Stimulated activated CD4-positive, alpha-beta T cell treated with anti-CD3 and anti-CD28 coated beads, Interleukin-1b, Interleukin-23, amount 100 ng/mL, for 24 hours (primary cell): ENCODE results near the gene KLF13.

Source experiments
- DNase-seq, 4 experiments: peaks; one replicate each; pipeline ENCODE4 v3.0.0-alpha.2; 2020; ENCODE audit warnings: low read depth in 4 of 4, low spot score in 1 of 4

KLF13 gene

DNA sequence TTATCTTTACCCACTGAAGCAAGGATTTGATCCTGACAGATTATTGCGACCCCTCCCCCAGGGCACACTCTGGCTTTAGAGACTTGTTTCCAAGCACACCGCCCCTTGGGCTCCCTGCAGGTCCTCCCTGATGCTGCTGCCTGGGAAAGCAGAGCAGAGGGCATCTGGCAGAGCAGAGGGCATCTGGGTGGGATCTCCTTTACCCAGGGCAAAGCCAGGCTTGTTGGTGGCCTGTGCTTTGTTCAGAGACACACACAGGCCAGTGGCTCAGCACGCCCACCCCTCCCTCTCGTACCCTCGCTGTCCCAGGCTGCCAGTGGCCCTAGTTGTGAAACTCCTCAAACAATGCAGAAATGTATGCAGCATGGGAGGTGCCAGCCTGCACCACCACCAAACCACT, 4.8 kb downstream of the KLF13 start:
- DNase-seq = no peak

- no peak for DNase-seq
These were observed 5.5 kb downstream of the KLF13 start for GRCh38 chr15:31332020-31332680.

GRCh38 chr15:31332681-31333071, 6.0 kb downstream of the KLF13 start:
- no peak for DNase-seq

- no peak for DNase-seq
These were observed 6.5 kb downstream of the KLF13 start for GRCh38 chr15:31333119-31333518.

DNA sequence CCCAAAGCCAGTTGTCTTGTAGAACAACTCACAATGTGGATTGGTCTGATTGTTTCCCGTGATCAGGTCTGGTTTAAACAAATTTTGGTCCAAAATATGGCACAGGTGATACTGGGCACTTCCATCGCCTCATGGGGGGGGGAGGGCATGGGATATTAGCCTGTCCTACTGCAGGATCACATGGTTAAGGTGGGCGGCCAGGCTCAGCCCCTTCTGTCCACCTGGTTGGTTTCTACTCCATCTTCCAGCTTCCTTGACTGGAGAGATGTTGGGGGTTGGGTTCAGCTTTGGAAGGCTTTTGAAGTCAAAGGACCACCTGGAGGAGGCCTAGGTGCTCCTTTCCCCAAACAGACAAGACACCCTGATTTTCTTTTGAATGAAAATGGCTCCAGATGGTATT, 7.2 kb downstream of the KLF13 start:
- DNase-seq = no peak

GRCh38 chr15:31335989-31336592, 9.5 kb downstream of the KLF13 start:
- no peak for DNase-seq

GRCh38 chr15:31336593-31337295, 10.1 kb downstream of the KLF13 start:
- no peak for DNase-seq

GRCh38 chr15:31337352-31338031, 10.9 kb downstream of the KLF13 start:
- DNase-seq = no peak

DNA sequence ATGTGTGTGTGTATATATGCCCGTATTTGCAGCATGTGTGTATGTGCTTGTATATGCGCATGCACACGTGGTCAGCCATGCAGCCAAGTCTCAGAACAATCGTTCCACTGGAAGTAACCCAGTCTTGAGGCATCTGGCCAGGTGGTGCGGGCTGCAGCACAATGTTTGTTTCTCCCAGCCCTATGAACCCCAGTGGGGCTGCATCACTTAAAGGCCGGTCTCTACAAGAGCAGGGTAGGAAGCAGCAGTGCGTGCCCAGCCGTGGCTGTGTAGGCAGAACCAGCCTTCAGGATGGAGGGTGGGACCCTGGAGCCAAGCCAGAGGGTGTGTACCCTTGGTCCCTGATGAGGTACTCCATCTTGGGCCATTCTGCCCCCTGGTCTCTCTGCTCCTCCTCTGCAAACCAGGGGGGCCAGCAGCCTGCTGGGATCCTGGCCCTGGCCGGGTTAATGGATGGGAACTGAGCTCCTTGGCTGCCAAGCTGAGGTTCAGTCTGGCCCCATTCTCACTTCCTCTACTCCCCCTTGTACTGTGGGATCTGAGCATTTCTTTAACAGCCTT, 11.8 kb downstream of the KLF13 start:
- DNase-seq = no peak

- no peak for DNase-seq
These were observed 12.4 kb downstream of the KLF13 start for GRCh38 chr15:31338879-31339557.

GRCh38 chr15:31339558-31339895, 12.9 kb downstream of the KLF13 start:
- no peak for DNase-seq

- no peak for DNase-seq
These were observed 13.4 kb downstream of the KLF13 start for GRCh38 chr15:31340047-31340446.

DNA sequence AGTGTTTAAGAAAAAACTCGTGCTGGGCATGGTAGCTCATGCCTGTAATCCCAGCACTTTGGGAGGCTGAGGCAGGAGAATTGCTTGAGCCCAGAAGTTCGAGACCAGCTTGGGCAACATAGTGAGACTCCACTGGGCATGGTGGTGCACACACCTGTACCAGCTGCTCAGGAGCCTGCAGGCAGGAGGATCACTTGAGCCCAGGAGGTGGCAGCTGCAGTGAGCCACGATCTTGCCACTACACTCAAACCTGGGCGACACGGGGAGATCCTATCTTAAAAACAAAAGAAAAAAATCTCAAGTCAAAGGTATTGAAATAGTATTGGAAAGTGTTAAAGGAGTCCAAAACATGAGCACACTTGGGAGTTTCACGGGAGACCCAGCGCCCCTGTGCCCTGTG, 14.0 kb downstream of the KLF13 start:
- no peak for DNase-seq

- DNase-seq = no peak
These were observed 14.4 kb downstream of the KLF13 start for GRCh38 chr15:31341071-31341470.

DNA sequence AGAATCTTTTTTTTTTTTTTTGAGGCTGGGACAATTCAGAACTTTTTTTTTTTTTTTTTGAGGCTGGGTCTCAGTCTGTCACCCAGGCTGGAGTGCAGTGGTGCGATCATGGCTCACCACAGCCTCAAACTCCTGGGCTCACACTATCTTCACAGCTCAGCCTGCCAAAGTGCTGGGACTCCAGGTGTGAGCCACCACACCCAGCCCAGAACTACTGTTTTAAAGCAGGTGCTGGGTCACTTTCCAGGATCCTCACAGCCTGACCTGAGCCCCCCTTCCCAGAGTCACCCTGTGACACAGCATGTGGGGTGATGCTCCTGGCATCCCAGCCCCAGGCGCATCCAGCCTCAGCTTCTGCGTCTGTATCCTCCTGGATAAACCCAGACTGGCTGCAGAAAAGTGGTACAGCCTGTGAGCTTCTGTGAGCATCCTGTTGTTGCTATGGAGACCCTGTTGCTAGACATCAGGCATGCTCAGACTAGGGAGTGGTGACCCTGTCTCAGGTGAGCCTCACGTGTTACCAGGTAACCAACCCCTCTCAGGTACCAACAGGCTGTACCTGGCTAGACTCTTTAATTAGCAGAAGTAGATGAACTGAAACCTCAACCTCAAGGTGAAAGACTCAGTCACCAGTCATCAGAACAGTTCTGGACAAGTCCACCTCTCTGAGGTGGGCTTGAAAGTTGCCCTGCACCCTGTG, 15.0 kb downstream of the KLF13 start:
- DNase-seq = no peak

GRCh38 chr15:31342381-31342780, 15.7 kb downstream of the KLF13 start:
- no peak for DNase-seq

DNA sequence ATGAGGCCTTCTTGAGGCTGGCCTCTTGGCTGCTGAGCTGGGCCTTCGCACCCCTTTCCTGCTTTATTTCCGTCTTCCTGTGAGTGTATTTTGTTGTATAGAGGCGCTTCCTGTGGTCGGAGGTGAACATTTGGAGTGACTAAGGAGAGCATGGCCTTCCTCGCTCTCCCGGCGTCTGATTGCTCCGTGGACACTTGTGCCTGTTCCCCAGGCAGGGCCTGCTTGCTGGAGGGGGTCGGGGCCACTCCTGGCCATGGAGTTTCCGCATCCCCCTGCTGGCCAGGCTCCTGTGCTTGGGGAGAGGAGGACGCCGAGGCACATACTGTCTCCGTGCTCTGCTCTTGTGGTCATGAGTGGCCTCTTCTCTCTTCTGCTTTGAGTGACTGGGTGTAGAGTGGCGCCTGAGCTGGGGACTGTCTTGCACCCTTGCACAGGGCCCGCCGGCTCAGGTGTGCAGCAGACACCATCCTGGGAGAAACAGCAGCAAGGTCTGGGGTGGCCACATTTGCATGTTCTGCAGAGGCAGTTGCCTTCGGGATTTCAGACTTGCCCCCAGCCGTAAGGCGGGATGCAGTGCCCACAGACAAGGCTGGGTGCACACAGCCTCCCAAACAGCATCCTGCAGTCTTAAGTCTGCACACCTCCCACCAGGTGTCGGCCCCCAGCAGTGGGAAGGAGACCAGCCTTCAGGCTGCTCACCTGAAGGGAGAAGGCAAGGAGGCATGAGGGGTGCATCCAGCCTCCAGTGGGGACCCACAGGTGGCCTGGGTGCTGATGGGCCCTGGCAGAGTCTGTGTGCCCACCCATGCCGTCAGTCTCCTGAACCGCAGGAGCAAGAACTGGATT, 16.4 kb downstream of the KLF13 start:
- DNase-seq = no peak

DNA sequence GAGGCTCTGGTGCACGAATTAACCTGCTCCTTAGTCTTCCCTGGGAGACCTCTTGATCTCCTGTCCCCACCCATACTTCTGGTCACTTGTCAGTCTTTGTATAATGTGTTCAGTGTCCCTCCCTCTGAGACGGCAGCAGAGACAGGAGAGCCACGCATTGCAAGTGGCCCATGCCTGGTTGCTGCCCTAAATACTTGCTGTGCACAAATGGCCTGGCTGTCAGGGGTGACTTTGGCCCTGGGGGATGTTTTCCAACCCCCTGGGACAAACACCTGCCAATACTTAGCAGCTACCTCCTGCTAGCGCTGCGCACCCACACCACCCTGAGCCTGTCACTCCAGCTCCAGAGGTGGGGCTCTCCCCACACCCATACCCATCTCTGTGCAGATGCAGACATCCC, 17.2 kb downstream of the KLF13 start:
- DNase-seq = no peak

DNA sequence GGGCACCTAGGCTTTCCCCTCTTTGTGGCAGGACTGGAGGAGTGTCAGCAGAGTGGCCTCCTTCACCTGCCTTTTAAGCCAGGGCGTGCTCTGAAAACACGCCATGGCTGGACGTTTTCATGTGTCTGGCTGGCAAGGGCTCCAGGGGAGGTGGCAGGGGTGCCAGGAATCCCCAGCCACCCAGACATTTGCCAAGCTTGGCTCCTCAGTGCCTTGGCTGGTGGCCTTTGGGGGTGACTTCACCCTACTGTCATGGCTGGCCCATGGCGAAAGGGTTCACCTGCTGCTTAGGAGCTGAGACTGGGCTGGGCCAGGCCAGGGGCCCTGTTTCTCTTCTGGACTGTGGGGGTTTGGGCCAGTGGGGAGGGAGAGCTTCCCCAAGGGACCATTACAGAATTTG, 17.6 kb downstream of the KLF13 start:
- DNase-seq = no peak
